MV-4-11 (cell line): ENCODE data around the gene TECR.
A peak's percentile ranks its signal among the peaks of the same experiment; 100 is the strongest.
"Not testable (repeated sequence)": the region's sequence is repeated elsewhere in the genome, so short reads cannot be mapped to it uniquely, and the experiment has no call there.

ENCODE experiments used
- DNase-seq: peaks from one replicate; lab custom pipeline; 2025; lab: John Stamatoyannopoulos, UW

Gene TECR

DNA sequence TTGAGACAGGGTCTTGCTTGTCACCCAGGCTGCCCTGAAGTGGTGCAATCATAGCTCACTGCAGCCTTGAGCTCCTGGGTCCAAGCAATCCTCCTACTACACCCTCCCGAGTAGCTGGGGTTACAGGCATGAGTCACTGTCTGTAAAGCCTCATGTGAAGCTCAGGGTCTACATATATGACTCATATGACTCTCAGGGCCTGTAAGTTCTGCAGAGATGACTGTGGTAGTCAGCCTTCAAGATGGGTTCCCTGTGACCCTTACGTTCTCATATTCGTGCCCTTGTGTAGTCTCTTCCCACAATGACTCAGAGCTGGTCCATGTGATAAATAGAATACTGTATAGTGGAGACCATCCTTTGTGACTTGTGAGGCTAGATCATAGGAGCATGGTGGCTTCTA is 55.8 kb downstream of the TECR start:
- DNase-seq: peak; percentile 98

DNA sequence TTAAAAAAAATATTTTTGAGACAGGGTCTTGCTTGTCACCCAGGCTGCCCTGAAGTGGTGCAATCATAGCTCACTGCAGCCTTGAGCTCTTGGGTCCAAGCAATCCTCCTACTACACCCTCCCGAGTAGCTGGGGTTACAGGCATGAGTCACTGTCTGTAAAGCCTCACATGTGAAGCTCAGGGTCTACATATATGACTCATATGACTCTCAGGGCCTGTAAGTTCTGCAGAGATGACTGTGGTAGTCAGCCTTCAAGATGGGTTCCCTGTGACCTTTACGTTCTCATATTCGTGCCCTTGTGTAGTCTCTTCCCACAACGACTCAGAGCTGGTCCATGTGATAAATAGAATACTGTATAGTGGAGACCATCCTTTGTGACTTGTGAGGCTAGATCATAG is 60.0 kb downstream of the TECR start:
- DNase-seq: peak; percentile 74

DNA sequence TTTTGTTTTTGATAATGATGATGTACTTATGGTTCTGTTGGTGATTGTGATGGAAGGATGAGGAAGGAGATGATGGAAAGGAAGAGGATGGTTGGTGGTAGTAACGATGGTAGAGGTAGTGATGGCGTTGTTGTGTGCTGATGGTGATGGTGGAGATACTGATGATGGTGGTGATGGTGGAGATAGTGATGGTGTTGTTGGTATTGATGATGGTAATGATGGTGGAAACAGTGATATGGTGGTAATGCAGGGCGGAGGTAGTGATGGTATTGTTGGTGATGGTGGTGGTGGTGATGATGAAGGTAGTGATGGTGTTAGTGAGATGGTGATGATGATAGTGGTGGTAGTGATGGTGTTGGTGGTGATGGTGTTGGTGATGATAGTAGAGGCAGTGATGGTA is 66.2 kb downstream of the TECR start:
- DNase-seq: no peak

DNA sequence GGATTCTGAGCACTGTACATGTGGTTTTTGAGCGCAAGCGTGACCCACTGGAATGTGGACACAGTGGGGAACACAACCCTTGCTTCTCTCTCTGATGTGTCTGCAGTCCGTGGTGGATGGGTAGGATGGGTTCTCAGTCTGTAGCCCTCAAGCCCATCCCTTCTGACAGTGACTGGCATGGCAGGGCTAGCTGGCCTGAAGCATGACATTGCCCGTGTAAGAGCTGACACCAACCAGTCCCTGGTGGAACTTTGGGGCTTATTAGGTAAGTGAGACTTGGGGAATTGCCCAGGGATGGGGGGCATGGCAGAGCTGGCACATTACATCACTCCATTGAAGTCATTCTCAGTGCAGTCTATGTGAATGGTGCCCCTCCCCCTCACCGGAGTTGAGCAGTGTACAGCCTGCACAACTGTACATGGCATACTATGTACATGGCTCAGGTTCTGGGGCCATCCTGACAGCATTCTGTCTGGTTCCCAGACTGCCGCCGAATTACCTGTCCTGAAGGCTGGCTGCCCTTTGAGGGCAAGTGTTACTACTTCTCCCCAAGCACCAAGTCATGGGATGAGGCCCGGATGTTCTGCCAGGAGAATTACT is 70.3 kb downstream of the TECR start:
- no peak for DNase-seq

DNA sequence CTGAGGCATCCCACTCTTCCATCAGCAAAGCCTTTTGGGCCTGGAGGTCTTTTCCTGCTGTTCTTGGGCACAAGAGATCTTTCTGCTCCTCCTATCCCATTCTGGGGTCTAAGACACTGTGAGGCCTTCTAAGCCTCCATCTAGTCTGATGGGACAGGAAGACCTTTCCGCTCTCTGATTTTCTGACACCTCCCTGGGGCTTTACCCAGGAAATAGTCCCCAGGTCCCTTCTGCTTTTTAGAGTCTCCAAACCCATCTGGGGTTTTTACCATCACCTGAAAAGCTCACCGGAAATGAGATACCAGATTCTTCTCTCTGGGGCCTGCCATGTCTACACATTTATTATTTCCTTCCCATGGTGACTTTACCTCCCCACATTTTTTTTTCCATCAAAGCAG is 74.6 kb downstream of the TECR start:
- DNase-seq: no peak

DNA sequence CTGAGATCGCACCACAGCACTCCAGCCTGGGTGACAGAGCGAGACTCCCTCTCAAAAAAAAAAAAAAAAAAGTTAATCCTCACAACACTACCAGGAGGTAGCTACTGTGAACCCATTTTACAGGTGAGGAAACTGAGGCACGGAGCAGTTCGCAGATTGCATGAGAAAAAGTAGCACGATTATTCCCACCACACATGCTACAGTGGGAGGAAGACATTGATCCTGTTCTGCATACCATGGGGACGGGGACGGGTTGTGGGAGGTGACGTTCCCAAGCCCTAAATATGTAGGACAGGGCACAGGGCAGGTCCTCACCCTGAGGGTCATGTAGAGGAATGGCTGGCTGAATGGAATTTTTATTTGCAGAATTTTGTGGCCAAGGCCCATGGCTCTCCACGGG is 77.2 kb downstream of the TECR start:
- no peak for DNase-seq

DNA sequence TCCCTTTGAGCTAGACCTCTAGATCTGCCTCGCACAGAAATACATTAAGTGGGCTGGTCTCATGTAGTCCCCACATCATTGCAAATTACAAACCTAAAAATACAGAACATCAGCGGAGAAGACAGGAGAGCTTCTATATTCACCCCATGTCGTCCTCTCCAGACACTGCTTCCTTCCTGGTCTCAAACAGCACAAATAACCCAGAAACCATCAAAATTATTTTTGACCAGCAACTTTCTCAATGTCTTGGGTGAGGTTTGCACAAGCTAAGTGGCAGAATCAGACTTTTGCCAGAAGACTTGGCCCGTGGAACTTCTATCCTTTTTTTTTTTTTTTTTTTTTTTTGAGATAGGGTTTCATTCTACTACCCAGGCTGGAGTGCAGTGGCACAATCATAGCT is 81.7 kb downstream of the TECR start:
- DNase-seq: peak; percentile 75

DNA sequence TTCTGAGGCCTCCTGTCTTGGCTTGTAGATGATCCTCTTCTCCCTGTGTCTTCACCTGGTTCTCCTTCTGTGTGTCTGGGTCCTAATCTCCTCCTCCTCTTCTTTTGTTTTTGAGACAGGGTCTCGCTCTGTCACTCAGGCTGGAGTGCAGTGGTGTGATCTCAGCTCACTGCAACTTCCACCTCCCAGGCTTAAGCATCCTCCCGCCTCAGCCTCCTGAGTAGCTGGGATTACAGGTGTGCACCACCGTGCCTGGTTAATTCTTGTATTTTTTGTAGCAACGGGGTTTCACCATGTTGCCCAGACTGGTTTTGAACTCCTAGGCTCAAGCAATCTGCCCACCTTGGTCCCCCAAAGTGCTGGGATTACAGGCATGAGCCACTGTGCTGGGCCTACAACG is 82.8 kb downstream of the TECR start:
- not testable (repeated sequence) for DNase-seq

DNA sequence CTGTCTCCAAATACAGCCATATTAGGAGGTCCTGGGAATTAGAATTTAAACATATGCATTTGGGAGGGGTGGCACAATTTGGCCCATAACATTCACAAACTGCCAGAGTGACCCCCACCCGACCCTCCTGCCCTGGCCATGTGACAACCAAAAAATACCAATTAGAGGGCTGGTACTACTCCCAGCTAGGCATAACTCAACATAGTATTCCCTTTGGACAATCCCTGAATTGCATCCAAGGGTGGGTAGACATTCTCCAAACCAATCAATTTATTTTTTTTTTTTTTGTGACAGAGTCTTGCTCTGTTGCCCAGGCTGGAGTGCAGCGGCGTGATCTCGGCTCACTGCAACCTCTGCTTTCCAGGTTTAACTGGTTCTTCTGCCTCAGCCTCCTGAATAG is 83.3 kb downstream of the TECR start:
- no peak for DNase-seq

DNA sequence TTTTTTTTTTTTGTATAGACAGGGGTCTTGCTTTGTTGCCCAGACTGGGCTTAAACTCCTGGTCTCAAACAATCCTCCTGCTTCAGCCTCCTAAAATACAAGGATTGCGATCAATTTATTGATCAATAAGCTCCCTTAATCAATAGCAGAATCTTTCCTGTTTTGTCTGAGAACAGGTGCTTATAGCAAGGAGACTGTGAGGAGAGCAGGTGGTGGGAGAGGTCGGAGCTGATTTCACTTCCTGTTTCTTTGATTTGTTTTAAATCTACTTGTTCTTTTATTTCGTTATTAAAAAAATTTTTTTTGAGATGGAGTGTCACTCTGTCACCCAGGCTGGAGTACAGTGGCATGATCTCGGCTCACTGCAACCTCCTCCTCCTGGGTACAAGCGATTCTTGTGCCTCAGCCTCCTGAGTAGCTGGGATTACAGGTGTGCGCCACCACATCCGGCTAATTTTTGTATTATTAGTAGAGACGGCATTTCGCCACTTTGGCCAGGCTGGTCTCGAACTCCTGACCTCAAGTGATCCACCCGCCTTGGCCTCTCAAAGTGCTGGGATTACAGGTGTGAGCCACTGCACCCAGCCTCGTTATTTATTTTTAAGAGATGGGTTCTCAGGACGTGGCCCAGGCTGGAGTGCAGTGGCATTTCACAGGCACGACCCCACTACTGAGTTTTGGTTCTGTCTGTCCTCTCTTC is 84.2 kb downstream of the TECR start:
- peak; percentile 34 for DNase-seq

DNA sequence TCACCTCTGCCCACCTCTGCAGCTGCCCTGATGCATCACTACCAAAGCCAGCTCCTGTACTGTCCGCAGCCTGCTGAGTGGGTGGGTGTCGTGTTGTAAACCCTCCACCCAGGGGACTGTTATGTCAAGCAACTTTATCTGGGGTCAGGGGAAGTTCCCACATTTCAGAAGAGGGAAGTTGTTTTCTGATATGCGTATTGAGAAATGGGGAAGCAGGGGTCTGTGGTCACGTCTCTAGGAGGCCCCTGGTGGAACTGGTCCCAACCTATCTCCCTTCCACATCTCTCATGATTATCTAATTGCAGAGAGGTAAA is 84.7 kb downstream of the TECR start:
- peak; percentile 99 for DNase-seq
